Suppressor macrophage treated with lipopolysaccharide for 1 hour (primary cell): ENCODE results near the gene SLC1A5.
"Not testable (repeated sequence)": the region's sequence is repeated elsewhere in the genome, so short reads cannot be mapped to it uniquely, and the experiment has no call there.

ENCODE experiments used
- DNase-seq, 3 donors: peaks; one replicate each; pipeline ENCODE4 v3.0.0-alpha.2; 2020 to 2022

SLC1A5 gene

GRCh38 chr19:46798713-46799112 lies 10.3 kb upstream of the SLC1A5 start:
- DNase-seq = no peak

GRCh38 chr19:46797881-46798280 lies 9.5 kb upstream of the SLC1A5 start:
- DNase-seq = no peak

DNA sequence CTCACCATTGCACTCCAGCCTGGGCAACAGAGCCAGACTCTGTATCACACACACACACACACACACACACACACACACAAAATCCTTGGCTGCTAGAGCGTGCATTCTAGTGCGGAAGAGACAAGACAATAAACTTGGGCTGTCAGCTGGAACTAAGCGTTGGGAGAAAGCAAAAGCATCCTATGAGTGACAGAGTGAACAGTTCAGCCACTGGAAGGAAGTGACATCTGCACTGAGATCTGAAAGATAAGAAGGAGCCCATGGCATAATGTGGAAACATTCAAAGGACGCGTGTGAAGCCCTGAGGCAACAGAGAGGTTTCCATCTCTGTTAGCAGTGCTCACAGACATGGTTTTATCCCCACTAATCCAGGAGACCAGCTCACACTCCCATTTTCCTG lies 3.5 kb upstream of the SLC1A5 start:
- no peak for DNase-seq

DNA sequence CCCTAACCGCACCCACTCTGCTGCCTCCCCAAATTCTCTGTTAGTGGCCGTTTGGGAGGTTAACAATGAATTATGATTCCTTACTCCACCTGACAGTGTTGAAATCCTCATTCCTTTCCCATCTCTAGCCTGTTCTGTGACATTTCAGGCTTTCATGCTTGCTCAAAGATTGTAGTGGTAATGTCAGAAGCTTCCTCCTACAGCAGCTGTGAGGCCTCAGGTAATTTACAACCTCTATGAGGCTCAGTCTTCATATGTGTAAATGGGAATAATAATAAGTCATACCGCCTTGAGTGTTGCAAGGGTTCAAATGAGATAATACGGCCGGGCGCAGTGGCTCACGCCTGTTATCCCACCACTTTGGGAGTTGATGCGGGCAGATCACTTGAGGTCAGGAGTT lies 977 bp upstream of the SLC1A5 start:
- no peak for DNase-seq

DNA sequence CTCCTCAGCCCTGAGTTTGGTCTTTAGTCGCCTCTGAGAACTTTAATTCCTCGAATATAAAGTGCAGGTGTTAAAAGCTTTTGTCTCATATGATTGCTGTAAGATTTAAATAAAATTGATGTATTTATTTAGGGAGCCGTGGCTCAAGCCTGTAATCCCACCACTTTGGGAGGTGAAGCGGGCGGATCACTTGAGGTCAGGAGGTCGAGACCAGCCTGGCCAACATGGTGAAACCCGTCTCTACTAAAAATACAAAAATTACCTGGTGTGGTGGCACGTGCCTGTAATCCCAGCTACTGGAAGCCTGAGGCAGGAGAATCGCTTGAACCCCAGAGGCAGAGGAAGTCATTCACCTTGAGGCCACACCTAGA lies 559 bp upstream of the SLC1A5 start:
- DNase-seq = no peak

GRCh38 chr19:46787331-46788261 lies 798 bp downstream of the SLC1A5 start:
- peak; percentile 53 to 71 (median 61) for DNase-seq

DNA sequence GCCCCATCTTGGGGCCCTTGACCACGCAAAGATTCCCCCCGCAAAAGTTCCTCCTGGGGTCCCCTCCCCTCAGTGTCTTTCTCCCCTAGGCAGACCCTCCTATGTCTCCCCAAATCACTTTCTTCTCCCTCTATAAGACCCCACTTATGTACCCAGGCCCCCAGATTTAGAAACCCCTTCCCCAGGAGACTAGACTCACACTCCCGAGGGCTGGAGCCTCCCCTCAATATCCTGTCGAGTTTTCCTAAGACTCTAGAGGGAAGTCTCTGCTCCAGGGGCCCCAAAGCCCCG lies 1.4 kb downstream of the SLC1A5 start:
- no peak for DNase-seq

DNA sequence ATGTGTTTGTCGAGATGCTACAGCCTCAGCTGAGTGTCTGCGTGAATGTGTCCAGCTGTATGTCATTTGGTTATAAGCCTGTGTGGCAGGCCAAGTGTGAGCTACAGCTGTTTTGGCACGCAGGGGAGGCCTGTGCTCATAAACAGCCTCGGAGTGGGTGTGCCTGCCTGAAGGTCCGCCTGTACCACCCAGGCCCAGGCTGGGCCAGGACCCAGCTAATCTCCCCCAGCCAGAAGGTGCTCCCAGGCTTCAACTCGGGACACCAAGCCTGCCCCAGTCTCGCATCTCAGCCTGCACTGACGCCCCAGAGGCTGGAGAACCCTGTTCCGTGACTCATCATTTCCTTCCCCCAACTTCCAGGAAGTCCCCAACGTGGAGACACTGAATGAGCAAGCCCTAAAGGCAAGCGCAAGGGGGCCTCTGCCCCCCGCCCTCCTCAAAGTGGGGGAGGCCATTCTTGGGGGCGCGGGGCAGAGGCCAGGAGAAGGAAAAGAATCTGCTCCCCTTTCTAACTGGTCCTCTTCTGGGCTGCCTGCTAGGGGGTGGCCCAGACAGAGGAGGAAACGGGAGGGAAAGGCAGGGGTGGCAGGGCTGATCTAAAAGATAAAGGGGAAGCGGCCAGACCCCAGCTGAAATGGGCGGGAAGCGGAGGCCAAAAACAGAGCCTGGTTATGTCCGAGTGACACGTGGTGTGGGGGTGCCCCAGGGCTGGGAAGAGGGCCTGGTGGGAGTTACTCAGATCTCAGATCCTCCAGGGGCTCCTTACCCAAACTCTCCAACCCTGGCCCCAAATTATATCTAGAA lies 2.0 kb downstream of the SLC1A5 start:
- peak; percentile 91 to 95 (median 94) for DNase-seq

DNA sequence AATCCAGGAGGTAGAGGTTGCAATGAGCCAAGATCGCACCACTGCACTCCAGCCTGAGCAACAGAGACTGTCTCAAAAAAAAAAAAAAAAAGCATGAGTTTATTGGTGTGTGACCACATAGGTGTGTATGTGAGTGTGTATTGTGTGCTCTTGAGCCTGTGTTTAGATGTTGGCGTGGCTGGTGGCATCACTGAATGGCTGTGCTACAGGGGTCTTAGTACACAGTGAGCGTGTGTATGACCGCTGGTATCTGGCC lies 2.5 kb downstream of the SLC1A5 start:
- DNase-seq = no peak

DNA sequence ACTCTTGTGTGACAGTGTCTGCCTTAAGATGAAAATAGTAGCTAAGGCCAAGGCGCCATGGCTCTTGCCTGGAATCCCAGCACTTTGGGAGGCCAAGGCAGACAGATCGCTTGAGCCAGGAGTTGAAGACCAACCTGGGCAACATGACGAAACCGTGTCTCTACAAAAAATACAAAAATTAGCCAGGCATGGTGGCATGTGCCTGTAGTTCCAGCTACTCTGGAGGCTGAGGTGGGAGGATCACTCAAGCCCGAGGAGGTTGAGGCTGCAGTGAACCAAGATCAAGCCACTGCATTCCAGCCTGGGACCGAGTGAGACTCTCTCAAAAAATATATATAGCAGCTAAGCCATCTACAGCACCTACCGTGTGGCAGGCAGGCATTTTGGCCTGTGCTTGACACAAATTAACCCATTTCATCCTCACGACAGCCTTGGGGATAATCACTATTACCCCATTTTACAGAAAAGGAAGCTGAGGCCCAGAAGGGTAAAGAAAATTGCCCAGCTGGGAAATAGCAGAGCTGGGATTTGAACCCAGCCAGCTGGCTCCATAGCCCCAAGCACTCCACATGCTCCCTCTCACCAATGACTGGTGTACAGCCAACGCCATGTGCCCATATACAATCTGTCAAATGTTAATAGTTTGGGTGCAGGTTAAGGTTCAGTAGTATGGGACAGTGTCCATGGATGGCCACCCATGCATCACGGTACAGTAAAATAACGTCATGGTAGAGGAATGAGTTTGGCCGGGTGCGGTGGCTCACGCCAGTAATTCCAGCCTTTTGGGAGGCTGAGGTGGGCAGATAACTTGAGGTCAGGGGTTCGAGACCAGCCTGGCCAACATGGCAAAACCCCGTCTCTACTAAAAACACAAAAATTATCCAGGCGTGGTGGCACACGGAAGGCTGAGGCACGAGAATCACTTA lies 3.1 kb downstream of the SLC1A5 start:
- DNase-seq = no peak

DNA sequence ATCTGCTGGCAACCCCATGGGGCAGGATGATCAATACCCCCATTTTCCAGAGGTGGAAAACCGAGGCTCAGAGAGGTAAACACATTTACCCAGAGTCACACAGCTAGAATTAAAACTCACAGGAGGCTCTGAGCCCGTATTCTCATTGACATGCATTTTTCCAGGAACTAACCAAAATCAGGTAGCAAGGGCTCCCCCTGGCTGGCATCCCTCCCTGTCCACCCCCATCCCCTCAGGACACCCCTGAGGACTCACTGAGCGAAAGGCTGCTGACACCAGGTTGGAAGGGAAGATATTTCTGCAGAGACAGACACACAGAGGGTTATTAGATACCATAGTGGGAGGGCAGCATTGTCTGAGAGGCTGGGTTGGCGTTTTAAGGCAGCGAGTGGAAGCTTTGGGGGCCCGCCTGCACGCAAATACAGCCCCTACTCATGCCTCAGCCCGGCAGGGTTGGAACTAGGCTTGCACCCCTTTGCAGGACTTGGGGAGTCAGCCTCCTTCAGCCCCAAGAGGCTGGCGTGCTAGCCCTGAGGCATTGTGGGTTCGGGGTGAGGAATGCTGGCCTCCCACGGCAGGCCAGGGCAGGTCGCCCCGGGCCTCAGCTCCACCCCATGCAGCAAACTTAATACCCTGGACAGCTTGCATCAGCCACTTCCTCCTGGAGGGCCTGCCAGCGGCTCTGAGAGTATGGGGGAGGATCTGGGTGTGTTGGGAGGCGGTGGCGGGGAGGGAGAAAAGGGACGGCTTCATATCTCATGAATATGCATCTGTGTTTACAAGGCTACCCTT lies 3.9 kb downstream of the SLC1A5 start:
- peak; percentile 84 to 88 (median 86) for DNase-seq

GRCh38 chr19:46783670-46784069 lies 4.7 kb downstream of the SLC1A5 start:
- no peak for DNase-seq

DNA sequence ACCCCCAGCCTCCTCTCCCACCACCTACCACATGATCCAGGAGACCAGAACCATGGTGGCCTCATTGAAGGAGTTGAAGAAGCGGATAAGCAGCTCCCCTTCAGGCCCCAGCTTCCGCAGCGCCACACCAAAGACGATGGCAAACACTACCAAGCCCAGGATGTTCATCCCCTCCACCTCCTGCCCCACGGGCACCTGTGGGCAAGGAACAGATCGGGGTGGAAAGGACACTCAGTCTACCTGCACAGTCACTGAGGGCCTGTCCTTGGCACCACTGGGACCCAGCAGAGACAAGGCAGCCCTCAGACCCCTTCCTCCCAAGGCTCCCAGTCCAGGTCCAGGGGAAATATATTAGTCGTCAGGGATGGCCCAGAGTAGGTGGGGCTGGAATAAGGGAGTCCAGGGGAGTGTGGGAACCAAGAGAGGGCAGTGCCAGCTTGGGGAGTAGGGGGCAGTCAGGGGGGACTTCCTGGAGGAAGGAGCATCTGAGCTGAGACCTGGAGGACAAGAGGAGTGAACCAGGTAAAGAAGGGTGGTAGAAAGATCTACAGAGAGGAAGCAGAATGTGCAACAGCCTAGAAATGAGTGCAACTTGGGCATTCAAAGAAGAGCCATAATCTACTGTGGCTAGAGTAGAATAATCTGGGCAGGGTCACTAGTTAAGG lies 5.9 kb downstream of the SLC1A5 start:
- DNase-seq = no peak

GRCh38 chr19:46777956-46778645 lies 10.3 kb downstream of the SLC1A5 start:
- DNase-seq = peak; percentile 67 to 72 (median 68)

- DNase-seq = no peak
These were observed 11.2 kb downstream of the SLC1A5 start for GRCh38 chr19:46776927-46777911.

DNA sequence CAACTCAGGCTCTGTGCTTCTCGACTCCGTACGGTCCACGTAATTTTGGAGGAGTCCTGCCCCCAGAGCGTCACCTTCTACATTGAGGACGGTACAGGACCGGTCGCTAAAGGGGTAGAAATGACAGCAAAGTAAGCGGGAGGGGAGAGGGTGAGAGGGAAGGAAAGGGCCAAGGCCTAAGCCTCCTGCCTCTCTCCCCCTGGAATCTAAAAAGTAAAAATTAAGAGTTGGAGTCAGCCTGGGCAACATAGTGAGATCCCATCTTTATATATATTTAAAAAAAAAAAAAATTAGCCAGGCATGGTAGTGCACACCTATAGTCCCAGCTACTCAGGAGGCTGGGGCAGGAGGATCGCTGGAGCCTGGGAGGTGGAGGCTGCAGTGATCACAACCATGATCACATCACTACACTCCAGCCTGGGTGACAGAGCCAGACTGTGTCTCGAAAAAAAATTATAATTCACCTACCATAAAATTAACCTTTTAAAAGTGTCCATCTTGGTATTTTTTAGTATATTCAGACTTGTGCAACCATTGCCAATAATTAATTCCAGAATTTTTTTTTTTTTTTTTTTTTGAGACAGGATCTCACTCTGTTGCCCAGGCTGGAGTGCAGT lies 12.6 kb downstream of the SLC1A5 start:
- DNase-seq = no peak

GRCh38 chr19:46773018-46773399 lies 15.4 kb downstream of the SLC1A5 start:
- DNase-seq = no peak

- no peak for DNase-seq
These were observed 16.0 kb downstream of the SLC1A5 start for GRCh38 chr19:46772170-46773017.

GRCh38 chr19:46768746-46769145 lies 19.6 kb downstream of the SLC1A5 start:
- not testable (repeated sequence) for DNase-seq
